HepG2 (cell line): ENCODE measurements around the gene TM4SF1. TPM values are rescaled to one million over a fixed set of nuclear protein-coding genes. Genes with fewer than 3 reads are reported as not detected.

Source experiments
- ATAC-seq: fragments of 200-7000 bp; cut with Tn5 transposase; 3 replicates; pipeline ENCODE4 v1.9.1; 2020; ENCODE audit warnings: mild to moderate bottlenecking, moderate library complexity
- BruUV-seq: library from RNA; stranded (reverse); fragments of 400-500 nt; replicated peaks from 2 replicates; lab custom pipeline; 2021; lab: Mats Ljungman, UMichigan
- CTCF ChIA-PET: fragments of 300-600 bp; formaldehyde crosslinking; extraction: SDS; loops from one replicate; lab custom pipeline; 2021; ENCODE audit warnings: low total read pairs, inconsistent platforms, low intra/inter-chr PET ratio; lab: Yijun Ruan, JAX
- POLR2A ChIA-PET: fragments of 350-600 bp; sonication (Branson Sonifier 250); formaldehyde crosslinking; loops from one replicate; lab custom pipeline; 2020; ENCODE audit warnings: antibody characterized with exemption, inconsistent platforms; lab: Yijun Ruan, JAX
- DNase-seq: peaks from one replicate; pipeline ENCODE4 v3.0.0-alpha.2; 2015; ENCODE audit warnings: low spot score
- FAIRE-seq: peaks from 3 replicates; lab custom pipeline; 2011; peaks lifted over from hg19 to GRCh38; lab: Jason Lieb, UNC
- H2AFZ ChIP-seq: one replicate; pipeline ENCODE4 v1.6.1; 2011; ENCODE audit warnings: low read length, inconsistent platforms
- H3K27ac ChIP-seq: fragments of 300-600 bp; 3 replicates; pipeline ENCODE4 v1.8.0; 2011; ENCODE audit warnings: mixed run types, mild to moderate bottlenecking, mixed read lengths, low read length, inconsistent platforms; ENCODE audit not compliant: insufficient read depth; ENCODE audit errors: extremely low read length
- H3K27me3 ChIP-seq, 2 experiments: fragments of 200-600 bp in 1 of 2; 2 replicates in 1 of 2; 3 replicates in 1 of 2; pipeline versions ENCODE4 v1.6.0 to v1.8.0; 2011; ENCODE audit warnings: low read length in 2 of 2, mild to moderate bottlenecking in 2 of 2, moderate library complexity in 2 of 2, inconsistent platforms in 1 of 2; ENCODE audit not compliant: insufficient read depth in 2 of 2, control insufficient read depth in 1 of 2
- H3K36me3 ChIP-seq, 2 experiments: fragments of 200-600 bp in 1 of 2; replicated peaks in 1 of 2; 2 replicates in 1 of 2; 3 replicates in 1 of 2; pipeline versions ENCODE4 v1.5.1 to v1.8.0; 2011; ENCODE audit warnings: low read length in 2 of 2, inconsistent platforms in 1 of 2; ENCODE audit not compliant: insufficient read depth in 2 of 2, control insufficient read depth in 1 of 2
- H3K4me1 ChIP-seq: 2 replicates; pipeline ENCODE4 v1.5.1; 2012; ENCODE audit warnings: low read length, inconsistent platforms; ENCODE audit not compliant: insufficient read depth
- H3K4me2 ChIP-seq: 2 replicates; pipeline ENCODE4 v1.6.0; 2011; ENCODE audit warnings: low read depth, low read length, inconsistent platforms
- H3K4me3 ChIP-seq, 3 experiments: fragments of 200-600 bp in 1 of 3; sonication (generic), shearing (Covaris generic) in 1 of 3; replicated peaks in 1 of 3; 2 replicates each; pipeline ENCODE4 v1.5.1; 2011 to 2016; ENCODE audit warnings: low read length in 3 of 3, inconsistent platforms in 2 of 3, low read depth in 2 of 3, mild to moderate bottlenecking in 2 of 3, control low read depth in 1 of 3, mixed read lengths in 1 of 3; ENCODE audit not compliant: insufficient read depth in 1 of 3
- H3K79me2 ChIP-seq: one replicate; pipeline ENCODE4 v1.6.1; 2011; ENCODE audit warnings: low read length, inconsistent platforms; ENCODE audit not compliant: insufficient read depth
- H3K9ac ChIP-seq: 2 replicates; pipeline ENCODE4 v1.6.0; 2011; ENCODE audit warnings: mild to moderate bottlenecking, low read depth, low read length, inconsistent platforms; ENCODE audit not compliant: insufficient read depth
- H3K9me3 ChIP-seq: 2 replicates; pipeline ENCODE4 v1.5.1; 2012; ENCODE audit warnings: mild to moderate bottlenecking, low read length
- H4K20me1 ChIP-seq: 2 replicates; pipeline ENCODE4 v1.6.0; 2011; ENCODE audit warnings: inconsistent platforms, mild to moderate bottlenecking, low read length, moderate library complexity; ENCODE audit not compliant: insufficient read depth
- KDM5B ChIP-seq: sonication (generic); formaldehyde crosslinking; IDR thresholded peaks from 2 replicates; pipeline ENCODE4 v1.4.0; 2020; ENCODE audit warnings: missing genetic modification reagents, mild to moderate bottlenecking, borderline replicate concordance
- PREB ChIP-seq: sonication (generic); formaldehyde crosslinking; IDR thresholded peaks from 2 replicates; pipeline ENCODE4 v1.4.0; 2020; ENCODE audit warnings: missing genetic modification reagents
- RORA ChIP-seq: sonication (generic); formaldehyde crosslinking; IDR thresholded peaks from 2 replicates; pipeline ENCODE4 v1.5.0; 2020; ENCODE audit warnings: mild to moderate bottlenecking, missing genetic modification reagents, moderate library complexity
- SAP130 ChIP-seq: IDR thresholded peaks from 2 replicates; pipeline ENCODE4 v1.6.1; 2016; ENCODE audit warnings: low read depth
- SOX13 ChIP-seq, 3 experiments: fragments of 450-650 bp in 1 of 3; sonication (generic) in 1 of 3; formaldehyde crosslinking in 1 of 3; IDR thresholded peaks in 2 of 3; conservative IDR thresholded peaks in 1 of 3; 2 replicates each; pipeline versions ENCODE4 v1.5.0 to v1.6.1; 2016 to 2020; ENCODE audit warnings: antibody characterized with exemption in 1 of 3, mild to moderate bottlenecking in 1 of 3, missing compliant biosample characterization in 1 of 3, missing genetic modification reagents in 1 of 3, moderate library complexity in 1 of 3
- TCF7 ChIP-seq: sonication (generic); IDR thresholded peaks from 2 replicates; pipeline ENCODE4 v1.6.1; 2016; ENCODE audit warnings: antibody characterized with exemption, low read depth
- YEATS2 ChIP-seq: sonication (generic); formaldehyde crosslinking; IDR thresholded peaks from 2 replicates; pipeline ENCODE4 v1.4.0; 2020; ENCODE audit warnings: missing genetic modification reagents, borderline replicate concordance
- ZBTB42 ChIP-seq: sonication (generic); formaldehyde crosslinking; IDR thresholded peaks from 2 replicates; pipeline ENCODE4 v1.5.0; 2020; ENCODE audit warnings: mild to moderate bottlenecking, missing genetic modification reagents
- ZKSCAN5 ChIP-seq: sonication (generic); formaldehyde crosslinking; IDR thresholded peaks from 2 replicates; pipeline ENCODE4 v1.5.1; 2020; ENCODE audit warnings: mild to moderate bottlenecking, missing genetic modification reagents
- ZNF431 ChIP-seq: sonication (generic); formaldehyde crosslinking; IDR thresholded peaks from 2 replicates; pipeline ENCODE4 v1.9.0; 2022; ENCODE audit warnings: missing genetic modification reagents, low read depth, mild to moderate bottlenecking, borderline replicate concordance
- ZNF878 ChIP-seq: sonication (generic); formaldehyde crosslinking; IDR thresholded peaks from 2 replicates; pipeline ENCODE4 v1.8.1; 2023; ENCODE audit warnings: mild to moderate bottlenecking, missing genetic modification reagents, moderate library complexity
- WGBS: methylation state at CpG from one replicate; pipeline ENCODE4 v1.1.6; 2017; ENCODE audit warnings: low lambda C conversion rate; 5-methylcytosine and 5-hydroxymethylcytosine counted together
- in situ Hi-C: cut with HindIII; loops from 2 replicates; pipeline ENCODE4 v1.10.0; 2017; ENCODE audit warnings: low pct_unique_long_range_greater_than_20kb; ENCODE audit not compliant: extremely low pct_ligation_motif_present
- intact Hi-C: fragments of 100-400 bp; cut with micrococcal nuclease; formaldehyde crosslinking; loops from one replicate; pipeline ENCODE4 v1.10.0; 2022; ENCODE audit not compliant: unreplicated experiment
- polyA plus RNA-seq, 8 experiments: library from polyadenylated mRNA; depleted of rRNA in 3 of 8; stranded (reverse) in 7 of 8; unstranded in 1 of 8; fragments of >200 nt; fragmentation: Illumina TruSeq in 4 of 8; extraction: Trizol in 4 of 8; gene quantifications; 2 replicates each; pipeline versions ENCODE4 v1.2.1 to v1.2.3, GENCODE V29; 2011 to 2016; ENCODE audit warnings: low read depth in 4 of 8, missing spikeins in 1 of 8, mixed read lengths in 1 of 8; ENCODE audit not compliant: insufficient read depth in 1 of 8
- total RNA-seq, 5 experiments: library from RNA; depleted of rRNA; stranded (reverse); fragments of >200 nt; fragmentation: Illumina TruSeq; extraction: Trizol; gene quantifications; 2 replicates each; pipeline ENCODE4 v1.2.3, GENCODE V29; 2016; ENCODE audit warnings: low read depth in 1 of 5

TM4SF1 gene
- total and polyA plus RNA-seq, 2 of the 13 experiments (the other 11 are each of a cell fraction or from before 2014, with no cell fraction given) = 431 to 1,359 TPM

GRCh38 chr3:149411583-149411982, 34.1 kb upstream of the TM4SF1 start:
- Histone ChIP-seq H3K27ac (no peak overlapping the region), H3K9me3 (no peaks in the 10 kb centered on the region), H2AFZ (no peak overlapping the region), H3K4me2 (no peak overlapping the region), H3K9ac (no peak overlapping the region), H3K27me3 (no peaks in the 10 kb centered on the region), H3K4me1 (peaks cover 44% of the 10 kb centered on the region), H4K20me1 (no peaks in the 10 kb centered on the region), H3K79me2 (no peaks in the 10 kb centered on the region), H3K4me3 (no peak overlapping the region), H3K36me3 (no peaks in the 10 kb centered on the region)
- intact Hi-C loops = no loop called here
- TF ChIP-seq SAP130 (no peak), TCF7 (no peak), ZNF878 (no peak), ZKSCAN5 (CRISPR knock-in tag) (no peak), KDM5B (CRISPR knock-in tag) (no peak), ZBTB42 (CRISPR knock-in tag) (no peak), ZNF431 (CRISPR knock-in tag) (no peak)
- in situ Hi-C loops = no loop called here
- ChIA-PET CTCF (no interaction called here), POLR2A (no interaction called here)
- 37% methylated on average over 1 of the region's 1 CpG for whole genome bisulfite sequencing
- BruUV-seq = no TSS peak
- FAIRE-seq = no peak
- no peak for DNase-seq
- no peak for ATAC-seq

DNA sequence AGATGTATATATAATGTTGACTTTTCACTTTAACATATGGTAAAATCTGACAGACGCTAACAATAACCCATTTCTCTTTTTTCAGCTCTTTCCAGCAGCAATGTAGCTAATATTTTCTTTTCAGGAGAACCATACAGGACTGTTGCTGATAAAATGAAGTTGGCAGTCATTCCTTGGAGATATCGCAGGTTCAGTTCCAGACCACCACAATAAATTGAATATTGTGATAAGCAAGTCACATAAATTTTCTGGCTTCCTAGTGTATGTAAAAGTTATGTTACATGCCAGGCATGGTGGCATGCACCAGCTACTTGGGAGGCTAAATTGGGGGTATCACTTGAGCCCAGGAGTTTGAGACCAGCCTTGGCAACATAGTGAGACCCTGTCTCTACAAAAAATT, 31.9 kb upstream of the TM4SF1 start:
- DNase-seq (no peak), ATAC-seq (no peak), FAIRE-seq (no peak)
- Histone ChIP-seq H2AFZ (no peak overlapping the region), H3K4me2 (no peak overlapping the region), H3K36me3 (no peaks in the 10 kb centered on the region), H3K79me2 (no peaks in the 10 kb centered on the region), H4K20me1 (no peaks in the 10 kb centered on the region), H3K4me1 (peaks cover 32% of the 10 kb centered on the region), H3K27me3 (no peaks in the 10 kb centered on the region), H3K9me3 (no peaks in the 10 kb centered on the region), H3K4me3 (no peak overlapping the region), H3K9ac (no peak overlapping the region), H3K27ac (no peak overlapping the region)
- ChIA-PET POLR2A (no interaction called here), CTCF (no interaction called here)
- no peak for TF ChIP-seq PREB (CRISPR knock-in tag)
- TF ChIP-seq RORA (CRISPR knock-in tag) = no peak
- no peak for TF ChIP-seq YEATS2 (CRISPR knock-in tag)
- TF ChIP-seq SOX13 (IDR thresholded peaks at IDR 0.05) = no peak
- TF ChIP-seq SOX13 (CRISPR knock-in tag; conservative IDR thresholded peaks at IDR 0.05 in 1 of 2, IDR thresholded peaks at IDR 0.05 in 1 of 2) = no peak
- in situ Hi-C loops (no loop called here), intact Hi-C loops (no loop called here)
- no TSS peak for BruUV-seq
- WGBS = 96% methylated on average over 2 of the region's 2 CpGs
